Ishikawa (cell line): ENCODE results near the gene RAB11FIP4.
A peak's percentile ranks its signal among the peaks of the same experiment; 100 is the strongest.

ENCODE experiments used
- CEBPB ChIP-seq: IDR thresholded peaks from 2 replicates; pipeline ENCODE4 v1.6.1; 2012
- EP300 ChIP-seq: IDR thresholded peaks from 2 replicates; pipeline ENCODE4 v1.6.1; 2012; ENCODE audit warnings: borderline replicate concordance
- FOXM1 ChIP-seq: IDR thresholded peaks from 2 replicates; pipeline ENCODE4 v1.6.1; 2012; ENCODE audit warnings: low read depth, borderline replicate concordance
- NFIC ChIP-seq: IDR thresholded peaks from 2 replicates; pipeline ENCODE4 v1.6.1; 2012
- RAD21 ChIP-seq: IDR thresholded peaks from 2 replicates; pipeline ENCODE4 v1.6.1; 2012; ENCODE audit warnings: low read depth
- TAF1 ChIP-seq: IDR thresholded peaks from 2 replicates; pipeline ENCODE4 v1.6.1; 2012; ENCODE audit warnings: low read depth, mild to moderate bottlenecking
- TCF12 ChIP-seq: IDR thresholded peaks from 2 replicates; pipeline ENCODE4 v1.6.1; 2012; ENCODE audit warnings: low read depth
- TEAD4 ChIP-seq: IDR thresholded peaks from 2 replicates; pipeline ENCODE4 v1.6.1; 2012
- YY1 ChIP-seq: IDR thresholded peaks from 2 replicates; pipeline ENCODE4 v1.6.1; 2012; ENCODE audit warnings: low read depth
- ZBTB7A ChIP-seq: IDR thresholded peaks from 2 replicates; pipeline ENCODE4 v1.6.1; 2012; ENCODE audit warnings: low read depth
- TF ChIP-seq, protein P1 (sequence below): IDR thresholded peaks from 2 replicates; pipeline ENCODE4 v1.6.1; 2012
- TF ChIP-seq, protein P2 (sequence below): IDR thresholded peaks from 2 replicates; pipeline ENCODE4 v1.6.1; 2012; ENCODE audit warnings: low read depth, mild to moderate bottlenecking
- TF ChIP-seq, protein P3 (sequence below): IDR thresholded peaks from 2 replicates; pipeline ENCODE4 v1.6.1; 2012

The RAB11FIP4 gene

DNA sequence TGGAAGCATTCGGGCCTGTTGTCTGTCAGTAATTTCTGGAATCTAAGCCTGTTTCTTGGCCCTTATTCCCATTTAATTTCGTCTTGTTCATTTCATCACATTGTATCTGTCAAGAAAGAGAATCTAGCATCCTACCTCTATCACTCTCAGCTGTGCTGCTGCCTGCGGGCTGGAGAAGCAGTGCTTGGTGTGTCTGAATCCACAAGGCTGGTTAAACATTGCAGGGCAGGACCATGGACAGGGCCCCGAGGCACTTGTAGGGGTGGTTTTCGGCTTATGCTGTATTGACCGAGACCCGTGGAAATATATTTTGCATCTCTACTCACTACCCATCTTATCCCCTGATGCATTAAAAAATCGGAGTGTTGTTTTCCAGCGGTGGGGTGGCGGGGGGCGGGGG lies 3.1 kb downstream of the RAB11FIP4 start:
- TF ChIP-seq, protein P1, sequence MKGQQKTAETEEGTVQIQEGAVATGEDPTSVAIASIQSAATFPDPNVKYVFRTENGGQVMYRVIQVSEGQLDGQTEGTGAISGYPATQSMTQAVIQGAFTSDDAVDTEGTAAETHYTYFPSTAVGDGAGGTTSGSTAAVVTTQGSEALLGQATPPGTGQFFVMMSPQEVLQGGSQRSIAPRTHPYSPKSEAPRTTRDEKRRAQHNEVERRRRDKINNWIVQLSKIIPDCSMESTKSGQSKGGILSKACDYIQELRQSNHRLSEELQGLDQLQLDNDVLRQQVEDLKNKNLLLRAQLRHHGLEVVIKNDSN: no peak
- TF ChIP-seq, protein P2, sequence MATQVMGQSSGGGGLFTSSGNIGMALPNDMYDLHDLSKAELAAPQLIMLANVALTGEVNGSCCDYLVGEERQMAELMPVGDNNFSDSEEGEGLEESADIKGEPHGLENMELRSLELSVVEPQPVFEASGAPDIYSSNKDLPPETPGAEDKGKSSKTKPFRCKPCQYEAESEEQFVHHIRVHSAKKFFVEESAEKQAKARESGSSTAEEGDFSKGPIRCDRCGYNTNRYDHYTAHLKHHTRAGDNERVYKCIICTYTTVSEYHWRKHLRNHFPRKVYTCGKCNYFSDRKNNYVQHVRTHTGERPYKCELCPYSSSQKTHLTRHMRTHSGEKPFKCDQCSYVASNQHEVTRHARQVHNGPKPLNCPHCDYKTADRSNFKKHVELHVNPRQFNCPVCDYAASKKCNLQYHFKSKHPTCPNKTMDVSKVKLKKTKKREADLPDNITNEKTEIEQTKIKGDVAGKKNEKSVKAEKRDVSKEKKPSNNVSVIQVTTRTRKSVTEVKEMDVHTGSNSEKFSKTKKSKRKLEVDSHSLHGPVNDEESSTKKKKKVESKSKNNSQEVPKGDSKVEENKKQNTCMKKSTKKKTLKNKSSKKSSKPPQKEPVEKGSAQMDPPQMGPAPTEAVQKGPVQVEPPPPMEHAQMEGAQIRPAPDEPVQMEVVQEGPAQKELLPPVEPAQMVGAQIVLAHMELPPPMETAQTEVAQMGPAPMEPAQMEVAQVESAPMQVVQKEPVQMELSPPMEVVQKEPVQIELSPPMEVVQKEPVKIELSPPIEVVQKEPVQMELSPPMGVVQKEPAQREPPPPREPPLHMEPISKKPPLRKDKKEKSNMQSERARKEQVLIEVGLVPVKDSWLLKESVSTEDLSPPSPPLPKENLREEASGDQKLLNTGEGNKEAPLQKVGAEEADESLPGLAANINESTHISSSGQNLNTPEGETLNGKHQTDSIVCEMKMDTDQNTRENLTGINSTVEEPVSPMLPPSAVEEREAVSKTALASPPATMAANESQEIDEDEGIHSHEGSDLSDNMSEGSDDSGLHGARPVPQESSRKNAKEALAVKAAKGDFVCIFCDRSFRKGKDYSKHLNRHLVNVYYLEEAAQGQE: peak; percentile 95
- TF ChIP-seq TEAD4 (peak; percentile 17; the same call in 1 of the 2 replicates), RAD21 (peak; percentile 28; the same call in 1 of the 2 replicates), TCF12 (no peak)

DNA sequence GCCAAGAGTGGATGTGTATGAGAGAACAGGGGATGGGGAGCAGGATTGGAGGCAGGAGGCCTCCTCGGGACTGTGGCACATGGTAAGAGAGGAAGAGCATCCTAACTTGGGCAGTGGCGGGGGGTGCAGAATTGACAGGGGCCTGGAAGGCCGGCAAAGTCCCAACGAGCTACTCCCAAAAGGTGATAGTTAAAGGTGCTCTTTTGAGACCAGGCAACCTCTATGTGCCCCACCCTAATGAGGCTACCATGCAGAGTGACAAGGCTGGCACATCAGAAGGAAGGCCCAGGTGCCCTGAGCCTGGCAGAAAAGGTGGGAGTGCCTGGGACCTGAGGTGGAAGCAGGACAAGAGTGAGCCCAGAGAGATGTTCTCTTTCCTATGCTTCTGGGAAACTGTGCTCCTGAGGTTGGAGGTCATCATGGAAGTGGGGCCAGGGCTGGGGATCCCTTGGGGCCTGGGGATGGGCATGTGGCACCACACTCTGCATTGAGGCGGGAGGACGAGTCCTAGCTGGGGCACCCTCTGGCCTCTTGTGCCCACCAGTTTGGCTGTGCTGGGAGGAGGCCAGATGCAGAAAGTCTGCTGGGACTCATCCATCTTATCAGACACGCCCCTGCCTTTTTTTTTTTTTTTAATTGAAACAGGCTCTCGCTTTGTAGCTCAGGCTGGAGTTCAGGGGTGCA lies 5.9 kb downstream of the RAB11FIP4 start:
- TF ChIP-seq TAF1 (no peak), EP300 (no peak), ZBTB7A (no peak), NFIC (no peak), TCF12 (no peak), YY1 (no peak), CEBPB (no peak), FOXM1 (no peak)
- TF ChIP-seq, protein P3, sequence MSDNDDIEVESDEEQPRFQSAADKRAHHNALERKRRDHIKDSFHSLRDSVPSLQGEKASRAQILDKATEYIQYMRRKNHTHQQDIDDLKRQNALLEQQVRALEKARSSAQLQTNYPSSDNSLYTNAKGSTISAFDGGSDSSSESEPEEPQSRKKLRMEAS: no peak
- TF ChIP-seq, protein P1: no peak
- TF ChIP-seq, protein P2: no peak

GRCh38 chr17:31398381-31399311 lies 7.2 kb downstream of the RAB11FIP4 start:
- TF ChIP-seq TCF12 (no peak), ZBTB7A (no peak), TEAD4 (no peak), CEBPB (no peak), TAF1 (no peak), NFIC (no peak), RAD21 (no peak), FOXM1 (no peak), EP300 (no peak)
- TF ChIP-seq, protein P2: no peak

DNA sequence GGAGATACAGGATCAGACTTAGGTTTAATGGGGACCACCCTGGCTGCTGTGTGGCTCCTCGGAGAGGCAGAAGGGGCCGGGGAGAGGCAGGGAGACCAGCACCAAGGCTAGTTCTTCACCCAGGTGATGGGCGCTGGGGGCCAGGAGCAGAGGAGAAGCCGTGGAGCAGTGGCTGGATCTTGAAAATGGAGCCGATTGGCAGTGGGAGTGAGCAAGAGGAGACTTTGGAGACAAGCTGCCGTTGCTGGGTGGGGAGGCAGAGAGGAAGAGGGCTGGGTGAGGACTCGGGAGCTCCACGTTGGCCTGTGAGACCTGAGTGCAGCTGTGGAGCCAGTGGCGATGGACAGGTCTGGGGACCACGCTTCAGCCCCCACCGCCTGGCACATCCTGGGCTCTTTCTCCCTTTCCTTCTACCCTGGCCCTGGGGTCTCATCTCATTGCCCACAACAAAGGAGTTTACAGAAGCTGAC lies 9.0 kb downstream of the RAB11FIP4 start:
- TF ChIP-seq, protein P2: peak; percentile 66
- TF ChIP-seq, protein P3: no peak
